SK-N-DZ (cell line): ENCODE measurements around the gene CENPF. TPM values are rescaled to one million over a fixed set of nuclear protein-coding genes. Genes with fewer than 3 reads are reported as not detected.
"Not testable (repeated sequence)": the region's sequence is repeated elsewhere in the genome, so short reads cannot be mapped to it uniquely, and the experiment has no call there.

ENCODE experiments used
- DNase-seq: peaks from one replicate; pipeline ENCODE4 v3.0.0-alpha.2; 2015; ENCODE audit warnings: low spot score
- polyA plus RNA-seq, 2 experiments: library from polyadenylated mRNA; depleted of rRNA; stranded (reverse); fragments of >200 nt; gene quantifications; 2 replicates each; pipeline ENCODE4 v1.2.3, GENCODE V29; 2014

Gene CENPF, protein sequence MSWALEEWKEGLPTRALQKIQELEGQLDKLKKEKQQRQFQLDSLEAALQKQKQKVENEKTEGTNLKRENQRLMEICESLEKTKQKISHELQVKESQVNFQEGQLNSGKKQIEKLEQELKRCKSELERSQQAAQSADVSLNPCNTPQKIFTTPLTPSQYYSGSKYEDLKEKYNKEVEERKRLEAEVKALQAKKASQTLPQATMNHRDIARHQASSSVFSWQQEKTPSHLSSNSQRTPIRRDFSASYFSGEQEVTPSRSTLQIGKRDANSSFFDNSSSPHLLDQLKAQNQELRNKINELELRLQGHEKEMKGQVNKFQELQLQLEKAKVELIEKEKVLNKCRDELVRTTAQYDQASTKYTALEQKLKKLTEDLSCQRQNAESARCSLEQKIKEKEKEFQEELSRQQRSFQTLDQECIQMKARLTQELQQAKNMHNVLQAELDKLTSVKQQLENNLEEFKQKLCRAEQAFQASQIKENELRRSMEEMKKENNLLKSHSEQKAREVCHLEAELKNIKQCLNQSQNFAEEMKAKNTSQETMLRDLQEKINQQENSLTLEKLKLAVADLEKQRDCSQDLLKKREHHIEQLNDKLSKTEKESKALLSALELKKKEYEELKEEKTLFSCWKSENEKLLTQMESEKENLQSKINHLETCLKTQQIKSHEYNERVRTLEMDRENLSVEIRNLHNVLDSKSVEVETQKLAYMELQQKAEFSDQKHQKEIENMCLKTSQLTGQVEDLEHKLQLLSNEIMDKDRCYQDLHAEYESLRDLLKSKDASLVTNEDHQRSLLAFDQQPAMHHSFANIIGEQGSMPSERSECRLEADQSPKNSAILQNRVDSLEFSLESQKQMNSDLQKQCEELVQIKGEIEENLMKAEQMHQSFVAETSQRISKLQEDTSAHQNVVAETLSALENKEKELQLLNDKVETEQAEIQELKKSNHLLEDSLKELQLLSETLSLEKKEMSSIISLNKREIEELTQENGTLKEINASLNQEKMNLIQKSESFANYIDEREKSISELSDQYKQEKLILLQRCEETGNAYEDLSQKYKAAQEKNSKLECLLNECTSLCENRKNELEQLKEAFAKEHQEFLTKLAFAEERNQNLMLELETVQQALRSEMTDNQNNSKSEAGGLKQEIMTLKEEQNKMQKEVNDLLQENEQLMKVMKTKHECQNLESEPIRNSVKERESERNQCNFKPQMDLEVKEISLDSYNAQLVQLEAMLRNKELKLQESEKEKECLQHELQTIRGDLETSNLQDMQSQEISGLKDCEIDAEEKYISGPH (N-terminal part only)
- 192 and 234 TPM in 2 replicates for polyA plus RNA-seq (2014; cell fraction: cytosol; rRNA removed)
- polyA plus RNA-seq (2014; cell fraction: nucleus; rRNA removed) = 233 and 264 TPM in 2 replicates

DNA sequence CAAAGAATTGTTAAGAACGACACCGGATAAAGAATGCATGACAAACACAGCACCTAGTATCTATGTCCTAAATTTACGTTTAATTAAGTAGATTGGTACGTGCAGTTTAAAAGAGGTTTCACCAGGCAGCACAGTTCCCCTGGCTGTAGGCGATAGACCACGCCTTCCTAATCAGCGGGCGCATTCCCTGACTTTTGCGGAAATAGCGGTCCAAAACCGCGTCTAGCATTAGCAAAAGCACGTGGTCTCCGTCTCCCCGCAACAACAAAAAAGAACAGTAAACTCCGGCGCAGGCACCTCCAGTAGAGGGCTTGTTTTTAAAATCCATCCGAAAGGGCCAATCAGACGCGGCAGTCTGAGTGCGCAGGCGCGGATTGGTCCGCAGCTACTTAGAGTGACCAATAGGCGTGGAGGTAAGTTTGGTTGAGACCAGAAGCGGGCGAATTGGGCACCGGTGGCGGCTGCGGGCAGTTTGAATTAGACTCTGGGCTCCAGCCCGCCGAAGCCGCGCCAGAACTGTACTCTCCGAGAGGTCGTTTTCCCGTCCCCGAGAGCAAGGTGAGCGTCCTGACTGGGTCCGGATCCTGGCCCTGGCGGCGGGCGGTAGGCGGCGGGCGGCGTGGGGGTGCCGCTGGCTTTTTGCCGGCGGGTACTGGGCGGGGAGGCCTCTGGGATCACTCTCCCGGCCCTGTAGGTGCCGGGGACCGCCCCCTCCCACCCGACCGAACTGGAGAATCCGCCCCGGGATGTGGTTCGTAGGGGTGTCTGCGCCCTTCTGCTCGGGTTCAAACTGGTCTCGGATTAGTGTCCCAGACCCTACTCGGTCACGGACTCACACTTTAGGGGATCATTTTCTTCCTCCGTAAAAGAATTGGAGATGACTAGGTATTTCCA is at the start of gene CENPF:
CENPF (plus strand) TSS at position 432 of the 894 bp plus-strand sequence. CDS start 10,560 bp downstream, outside the sequence.
- peak; percentile 99 for DNase-seq

DNA sequence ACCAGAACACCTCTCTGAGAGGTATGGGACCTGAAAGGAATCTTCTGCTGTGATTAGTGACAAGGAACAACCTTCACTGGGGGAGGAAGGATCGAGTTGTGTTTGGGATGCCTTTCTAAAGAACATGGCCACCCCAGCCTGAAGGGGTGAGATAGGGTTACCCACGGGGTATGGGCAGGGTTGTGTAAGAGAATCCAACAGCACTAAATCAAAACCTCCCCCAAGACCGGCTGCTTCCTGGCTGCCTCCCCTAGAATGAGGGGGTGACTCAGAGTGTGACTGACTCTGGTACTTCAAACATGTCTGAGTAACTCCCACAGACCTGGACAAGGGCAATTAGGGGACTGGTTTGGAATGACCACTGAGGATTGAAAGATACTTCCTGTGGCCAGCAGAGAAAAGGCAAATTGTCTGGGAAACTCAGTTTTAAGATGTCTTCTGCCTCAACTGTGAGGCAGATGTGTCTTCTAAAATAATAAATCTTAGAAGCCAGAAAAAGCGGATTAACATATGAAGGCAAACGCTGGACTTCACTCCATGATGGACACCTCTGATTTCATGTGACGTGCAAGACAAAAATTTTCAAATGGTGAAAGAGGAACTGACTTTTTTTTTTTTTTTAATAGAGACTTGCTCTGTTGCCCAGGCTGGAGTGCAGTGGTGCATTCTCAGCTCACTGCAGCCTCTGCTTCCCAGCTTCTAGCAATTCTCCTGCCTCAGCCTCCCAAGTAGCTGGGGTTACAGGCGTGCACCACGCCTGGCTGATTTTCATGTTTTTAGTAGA is 44.9 kb upstream of the CENPF start:
- DNase-seq = no peak

DNA sequence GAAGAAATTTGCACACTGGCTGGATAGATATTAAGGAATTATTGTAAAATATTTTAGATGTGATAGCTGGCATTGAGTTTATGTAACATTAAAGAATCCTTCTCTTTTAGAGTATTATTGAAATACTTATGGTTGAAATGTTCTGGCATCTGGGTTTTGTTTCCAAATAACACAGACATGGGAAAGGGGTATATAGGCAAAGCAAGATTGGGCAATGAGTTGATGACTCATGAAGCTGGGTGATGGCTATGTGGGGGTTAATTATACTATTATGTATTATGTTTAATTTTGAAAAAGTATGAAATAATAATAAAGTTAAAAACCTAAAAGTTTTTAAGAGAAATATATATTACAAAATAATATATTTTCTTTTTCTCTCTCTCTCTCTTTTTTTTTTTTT is 39.1 kb upstream of the CENPF start:
- DNase-seq = no peak

DNA sequence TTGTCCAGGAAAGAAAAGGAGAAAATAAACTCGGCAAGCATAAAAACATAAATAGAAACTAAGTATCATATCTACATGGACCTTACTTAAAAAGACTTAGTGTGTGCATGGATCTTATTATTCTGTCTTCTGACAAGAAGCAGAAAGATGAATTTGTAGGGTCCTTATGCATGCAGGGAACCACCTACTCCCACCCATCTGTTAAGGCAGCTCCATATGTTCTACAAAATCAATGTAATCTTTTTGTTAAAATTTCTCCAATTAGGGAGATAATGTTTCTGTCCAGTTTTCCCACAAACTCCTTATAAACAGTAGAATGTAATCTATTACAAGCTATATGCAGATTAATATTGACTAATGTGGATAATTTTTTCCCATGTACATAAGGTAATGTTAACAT is 37.7 kb upstream of the CENPF start:
- DNase-seq = no peak

DNA sequence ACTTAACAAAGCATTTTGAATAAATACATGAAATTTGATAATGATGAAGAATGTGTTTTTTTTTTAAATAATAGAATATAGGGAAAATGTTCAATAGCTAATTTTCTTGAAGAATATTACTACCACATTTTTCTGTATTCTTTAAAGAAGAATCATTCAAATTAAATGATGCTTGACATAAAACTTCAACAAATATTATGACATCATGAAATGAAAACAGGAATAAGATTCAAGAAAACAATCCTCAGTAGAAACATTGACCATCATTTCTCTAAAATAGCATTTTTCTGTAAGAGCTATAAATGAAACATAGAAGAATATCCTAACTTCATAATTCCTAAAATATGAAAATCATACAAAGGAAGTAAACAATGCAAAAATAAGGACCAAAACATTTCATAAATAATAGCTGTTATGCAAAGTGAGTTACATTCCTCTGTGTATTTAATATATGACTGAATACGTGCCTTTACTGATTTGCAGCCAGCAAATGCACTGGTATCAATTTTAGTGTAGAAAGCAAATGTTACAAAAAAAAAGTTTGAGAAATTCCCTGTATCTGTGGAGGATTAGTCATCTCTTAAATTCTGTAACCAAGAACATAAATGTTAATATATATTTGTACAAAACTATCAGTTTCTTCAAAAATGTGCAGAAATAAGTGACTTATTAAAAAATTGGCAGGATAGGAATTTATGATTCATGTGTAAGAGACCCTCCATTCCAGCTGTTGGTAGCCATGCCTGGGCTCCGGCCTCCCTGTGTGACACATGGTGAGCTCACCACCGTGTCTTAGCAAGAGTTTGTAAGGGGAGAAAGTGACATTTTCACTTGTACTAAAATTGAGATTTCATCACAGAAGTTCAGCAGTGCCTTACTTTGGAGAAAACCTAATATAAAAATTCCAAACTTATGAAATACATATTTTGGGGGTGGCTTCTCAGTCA is 36.6 kb upstream of the CENPF start:
- DNase-seq = no peak

DNA sequence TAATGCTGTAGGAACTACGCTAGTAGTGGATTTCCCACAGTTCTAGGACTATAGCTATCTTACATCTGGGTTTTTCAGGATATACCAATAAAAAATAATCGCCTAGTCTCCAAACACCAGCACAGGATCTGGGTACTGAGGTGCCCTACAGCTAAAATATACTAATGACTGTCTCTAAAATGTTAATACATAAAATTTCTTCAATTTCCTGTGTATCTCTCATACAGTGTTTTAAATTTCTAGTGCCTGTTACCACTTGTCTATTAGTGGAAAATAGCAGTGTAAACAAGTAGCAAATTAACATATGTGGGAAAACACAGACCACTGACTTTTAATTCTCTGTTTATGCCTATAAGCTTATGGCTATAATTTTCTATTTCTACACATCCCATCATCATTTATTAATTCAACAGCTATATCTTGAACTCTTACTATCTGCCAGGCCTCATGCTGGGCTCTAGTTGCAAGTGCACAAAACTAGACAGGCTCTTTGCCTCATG is 35.5 kb upstream of the CENPF start:
- no peak for DNase-seq

DNA sequence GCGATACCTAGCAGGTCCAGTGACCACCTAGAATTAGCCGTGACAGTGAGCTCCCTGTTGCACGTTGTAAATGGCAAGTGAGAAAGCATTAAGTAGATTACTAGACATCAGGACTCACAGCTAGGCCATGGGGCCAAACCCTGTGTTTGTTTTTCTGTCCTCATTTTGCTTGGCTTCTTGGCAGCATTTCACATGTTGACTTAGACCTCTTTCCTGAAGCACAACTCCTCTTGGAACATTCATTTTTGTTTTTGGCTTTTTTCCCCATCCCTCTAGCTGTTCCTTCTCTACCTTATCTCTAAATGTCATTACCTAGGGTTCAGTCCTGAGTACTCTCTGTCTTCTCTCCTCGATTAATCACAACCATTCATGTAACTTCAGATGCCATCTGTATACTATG is 34.7 kb upstream of the CENPF start:
- DNase-seq = no peak

DNA sequence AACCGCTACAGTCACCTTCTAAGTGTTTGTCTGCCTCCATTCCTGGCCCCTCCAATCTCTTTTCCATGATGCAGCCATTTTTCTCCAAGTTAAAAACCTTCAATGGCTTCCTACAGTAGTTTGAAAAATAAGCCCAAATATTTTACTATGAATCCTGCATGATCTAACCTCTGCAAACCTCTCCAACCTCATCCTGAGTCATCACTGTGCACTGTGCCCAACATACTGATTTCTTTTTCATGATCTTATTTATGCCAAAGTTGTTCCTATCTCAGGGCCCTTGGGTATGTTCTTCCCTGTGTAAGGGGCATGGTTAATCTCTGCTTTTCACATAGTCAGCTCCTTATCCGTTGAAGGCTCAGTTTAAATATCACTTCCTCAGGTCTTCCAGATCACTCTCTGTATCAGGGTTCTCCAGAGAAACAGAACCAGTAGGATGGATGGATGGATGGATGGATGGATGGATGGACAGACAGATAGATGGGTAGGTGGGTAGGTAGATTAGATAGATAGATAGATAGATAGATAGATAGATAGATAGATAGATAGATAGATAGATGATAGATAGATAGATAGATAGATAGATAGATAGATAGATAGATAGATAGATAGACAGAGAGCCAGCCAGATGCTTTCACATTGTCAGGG is 33.5 kb upstream of the CENPF start:
- DNase-seq = no peak

DNA sequence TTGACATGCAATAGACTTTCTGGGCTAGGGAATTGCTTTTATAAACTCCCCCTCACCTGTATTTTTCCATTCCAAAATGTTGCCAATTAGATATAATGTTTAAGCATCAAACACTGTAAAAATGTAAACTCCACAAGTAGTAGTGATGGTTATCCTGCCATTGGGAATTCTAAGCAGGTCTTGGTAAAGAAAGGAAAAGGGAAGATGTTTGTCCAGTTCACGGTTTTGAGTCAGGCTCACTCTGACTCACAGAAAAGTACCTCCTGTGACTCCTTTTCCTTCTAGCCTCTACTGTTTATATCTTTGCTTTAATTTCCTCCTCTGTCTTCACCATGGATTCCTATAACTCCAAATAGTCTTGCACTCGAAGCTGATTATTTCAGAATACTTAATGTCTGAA is 32.6 kb upstream of the CENPF start:
- no peak for DNase-seq

DNA sequence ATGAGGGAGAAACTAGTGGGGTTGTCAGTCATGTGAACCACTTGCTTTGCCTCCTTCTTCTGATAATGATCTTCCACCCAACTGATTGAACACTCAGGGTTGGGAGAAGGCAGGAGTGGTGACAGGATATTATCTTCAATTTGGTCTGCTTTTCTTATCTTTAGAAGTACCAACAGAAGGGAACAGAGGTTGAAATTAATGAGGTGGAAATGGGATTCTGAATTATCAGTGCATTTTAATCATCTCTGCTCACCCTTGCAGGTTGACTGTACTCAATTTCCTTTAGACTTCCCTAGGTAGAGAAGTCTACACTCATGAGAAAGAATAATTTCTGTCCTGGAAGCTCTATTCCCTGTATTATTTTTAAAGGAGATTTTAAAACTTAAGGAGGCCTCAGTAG is 31.7 kb upstream of the CENPF start:
- peak; percentile 49 for DNase-seq

DNA sequence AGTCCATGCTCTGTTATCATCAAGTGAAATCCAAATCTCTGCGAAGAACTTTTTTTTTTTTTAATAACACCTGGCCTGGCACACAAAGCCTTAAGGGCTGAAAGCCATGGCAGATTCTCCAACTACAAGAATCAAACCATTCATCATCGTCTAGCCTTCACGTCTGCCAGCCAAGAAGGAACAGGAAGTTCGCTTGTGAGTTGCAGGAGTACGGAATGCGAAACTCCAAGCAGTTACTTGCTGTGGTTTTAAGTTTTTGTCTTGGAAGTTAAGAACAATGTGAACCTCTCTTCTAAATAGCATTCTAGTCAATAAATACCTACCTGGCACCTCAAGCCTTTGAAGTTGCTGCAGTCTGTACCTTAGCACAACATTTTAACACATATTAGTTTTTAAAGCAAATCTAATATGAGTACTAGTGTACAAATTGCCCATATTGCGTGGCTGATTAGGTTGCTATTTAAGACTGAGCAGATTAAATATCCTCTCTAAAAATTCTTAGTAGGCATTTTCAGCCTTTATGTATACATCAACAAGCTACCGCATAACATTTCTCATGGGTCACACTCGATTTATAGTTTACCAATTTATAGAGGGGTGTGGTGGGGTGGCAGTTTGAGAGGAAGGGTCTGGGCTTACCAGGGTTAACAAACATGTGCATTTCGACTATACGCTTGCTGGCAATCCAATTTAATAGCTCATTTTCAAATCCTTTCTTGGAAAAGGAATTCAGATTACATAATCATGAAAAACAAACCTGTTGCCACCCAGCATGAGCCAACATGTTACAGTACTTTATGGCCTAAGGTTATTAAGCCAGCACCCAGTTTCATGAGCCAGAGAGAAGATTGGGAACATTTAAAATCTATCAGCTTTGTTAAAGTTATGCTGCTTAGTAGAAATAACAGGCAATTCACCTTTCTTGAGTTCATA is 29.3 kb upstream of the CENPF start:
- DNase-seq = no peak

DNA sequence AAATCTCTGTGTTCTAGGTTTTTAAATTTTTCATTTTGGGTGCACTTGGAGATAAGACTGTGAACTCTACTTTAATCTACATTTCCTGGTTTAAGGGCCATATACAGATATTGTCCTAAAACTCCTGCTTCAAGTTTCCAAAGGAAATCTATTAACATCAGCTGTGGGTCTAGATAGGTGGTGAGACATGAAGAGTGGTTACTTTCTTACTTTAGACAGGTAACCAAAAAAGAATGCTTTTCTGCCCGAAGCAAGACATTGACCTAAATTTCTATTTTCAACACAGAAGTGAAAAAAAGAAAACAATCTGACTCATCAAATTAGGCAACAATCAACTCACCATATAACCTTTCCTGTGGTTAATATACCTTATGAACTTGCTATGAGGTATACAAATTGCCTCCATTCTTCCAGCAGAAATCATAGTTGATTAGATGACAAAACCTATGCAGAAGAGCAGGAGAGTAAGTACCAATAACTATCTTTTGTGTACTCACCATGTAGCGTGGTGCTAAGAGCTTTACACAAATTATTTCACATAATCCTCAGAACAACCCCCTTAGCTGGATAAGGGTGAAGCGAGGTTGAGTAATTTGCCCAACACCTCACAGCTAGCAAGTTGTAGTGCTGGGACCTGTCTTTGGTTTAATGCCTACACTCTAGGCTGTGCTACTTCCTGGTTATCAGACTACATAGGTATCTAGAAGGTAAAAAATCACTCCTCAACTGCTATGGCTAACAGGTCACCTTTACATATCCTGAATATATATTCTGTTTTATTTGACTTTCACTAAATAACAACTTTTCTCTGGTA is 28.2 kb upstream of the CENPF start:
- no peak for DNase-seq

DNA sequence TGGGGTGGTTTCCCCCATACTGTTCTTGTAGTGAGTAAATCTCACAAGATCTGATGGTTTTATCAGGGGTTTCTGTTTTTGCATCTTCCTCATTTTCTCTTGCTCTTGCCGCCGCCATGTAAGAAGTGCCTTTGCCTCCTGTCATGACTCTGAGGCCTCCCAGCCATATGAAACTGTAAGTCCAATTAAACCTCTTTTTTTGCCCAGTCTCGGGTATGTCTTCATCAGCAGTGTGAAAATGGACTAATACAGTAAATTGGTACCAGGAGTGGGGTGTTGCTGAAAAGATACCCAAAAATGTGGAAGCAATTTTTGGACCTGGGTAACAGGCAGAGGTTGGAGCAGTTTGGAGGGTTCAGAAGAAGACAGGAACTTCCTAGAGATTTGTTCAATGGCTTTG is 26.9 kb upstream of the CENPF start:
- not testable (repeated sequence) for DNase-seq

DNA sequence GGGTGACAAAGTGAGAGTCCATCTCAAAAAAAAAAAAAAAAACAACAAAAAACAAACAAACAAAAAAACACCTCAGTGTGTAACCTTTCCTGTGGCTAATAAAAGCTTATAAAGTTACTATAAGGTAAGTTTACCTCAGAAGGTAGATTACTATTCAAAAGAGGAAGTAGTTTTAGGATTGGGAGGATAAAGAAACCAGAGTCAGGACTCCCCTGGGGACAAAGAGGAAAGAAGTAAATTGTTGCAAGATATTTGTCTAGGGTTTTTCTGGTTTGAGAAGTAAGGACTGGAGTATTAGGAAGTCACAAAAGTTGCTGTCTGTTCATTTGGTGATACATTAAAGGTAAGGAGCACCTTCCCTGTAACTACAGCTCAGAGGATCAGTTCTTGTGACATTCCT is 23.8 kb upstream of the CENPF start:
- no peak for DNase-seq

DNA sequence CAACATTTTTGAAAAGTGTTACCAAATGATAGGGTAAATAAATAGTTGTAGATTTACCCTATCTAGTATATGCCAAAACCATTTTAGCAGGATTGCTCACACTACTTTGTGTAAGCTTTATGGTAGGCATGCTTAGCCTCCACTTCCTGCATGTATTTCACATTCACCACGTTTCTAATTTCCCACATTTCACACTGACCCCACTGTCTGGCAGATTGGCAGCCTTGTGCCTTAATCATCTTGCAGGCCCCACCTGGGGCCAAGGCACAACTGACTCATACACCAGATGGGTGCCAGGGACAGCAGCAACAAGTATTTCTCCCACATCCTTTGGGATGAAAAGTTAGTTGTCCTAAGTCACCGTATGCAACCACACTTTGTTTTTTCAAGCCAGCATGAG is 21.2 kb upstream of the CENPF start:
- no peak for DNase-seq
